MM.1S (cell line): ENCODE results near the gene KCNJ12.

Experiments
- EZH2 ChIP-seq: fragments of 300-600 bp; sonication (generic); optimal IDR thresholded peaks from 2 replicates; pipeline ENCODE3; 2017; ENCODE audit warnings: low read depth, mild to moderate bottlenecking, antibody characterized with exemption, low read length, mixed read lengths
- EZH2phosphoT487 ChIP-seq: fragments of 300-600 bp; sonication (generic); IDR thresholded peaks from 2 replicates; pipeline ENCODE4 v1.6.1; 2018; ENCODE audit warnings: antibody characterized with exemption, low read length
- TF ChIP-seq, protein P1 (sequence below): fragments of 300-600 bp; sonication (generic); IDR thresholded peaks from 2 replicates; pipeline ENCODE4 v1.5.1; 2016; ENCODE audit warnings: antibody characterized with exemption, low read length, mixed read lengths

- TF ChIP-seq, protein P1, sequence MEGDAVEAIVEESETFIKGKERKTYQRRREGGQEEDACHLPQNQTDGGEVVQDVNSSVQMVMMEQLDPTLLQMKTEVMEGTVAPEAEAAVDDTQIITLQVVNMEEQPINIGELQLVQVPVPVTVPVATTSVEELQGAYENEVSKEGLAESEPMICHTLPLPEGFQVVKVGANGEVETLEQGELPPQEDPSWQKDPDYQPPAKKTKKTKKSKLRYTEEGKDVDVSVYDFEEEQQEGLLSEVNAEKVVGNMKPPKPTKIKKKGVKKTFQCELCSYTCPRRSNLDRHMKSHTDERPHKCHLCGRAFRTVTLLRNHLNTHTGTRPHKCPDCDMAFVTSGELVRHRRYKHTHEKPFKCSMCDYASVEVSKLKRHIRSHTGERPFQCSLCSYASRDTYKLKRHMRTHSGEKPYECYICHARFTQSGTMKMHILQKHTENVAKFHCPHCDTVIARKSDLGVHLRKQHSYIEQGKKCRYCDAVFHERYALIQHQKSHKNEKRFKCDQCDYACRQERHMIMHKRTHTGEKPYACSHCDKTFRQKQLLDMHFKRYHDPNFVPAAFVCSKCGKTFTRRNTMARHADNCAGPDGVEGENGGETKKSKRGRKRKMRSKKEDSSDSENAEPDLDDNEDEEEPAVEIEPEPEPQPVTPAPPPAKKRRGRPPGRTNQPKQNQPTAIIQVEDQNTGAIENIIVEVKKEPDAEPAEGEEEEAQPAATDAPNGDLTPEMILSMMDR: no peak
- no peak for TF ChIP-seq EZH2
- no peak for TF ChIP-seq EZH2phosphoT487
Measured at GRCh38 chr17:21397341-21398190, 21.4 kb downstream of the KCNJ12 start.
